Bronchial epithelial cell (primary cell): ENCODE measurements around the gene TMEM52. TPM values are rescaled to one million over a fixed set of nuclear protein-coding genes. Genes with fewer than 3 reads are reported as not detected.

Experiments
- DNase-seq: peaks from one replicate; pipeline ENCODE4 v3.0.0-alpha.2; 2010; ENCODE audit warnings: low read depth
- FAIRE-seq: peaks from 2 replicates; lab custom pipeline; 2011; peaks lifted over from hg19 to GRCh38; lab: Jason Lieb, UNC
- H3K27me3 ChIP-seq: 2 replicates; pipeline ENCODE4 v1.5.1; 2011; ENCODE audit warnings: low read length; ENCODE audit not compliant: control insufficient read depth, insufficient read depth
- H3K36me3 ChIP-seq: 2 replicates; pipeline ENCODE4 v1.5.1; 2011; ENCODE audit warnings: low read length; ENCODE audit not compliant: control insufficient read depth, insufficient read depth
- H3K4me3 ChIP-seq: 2 replicates; pipeline ENCODE4 v1.5.1; 2011; ENCODE audit warnings: mild to moderate bottlenecking, low read depth, low read length, control low read depth
- total RNA-seq: library from RNA; depleted of rRNA; stranded (reverse); fragments of >200 nt; gene quantifications from 2 replicates; pipeline ENCODE4 v1.2.1, GENCODE V29; 2014
- TF ChIP-seq, protein P1 (sequence below): IDR thresholded peaks from 2 replicates; pipeline ENCODE4 v1.5.1; 2011; ENCODE audit warnings: mild to moderate bottlenecking, moderate library complexity, low read length, control low read depth, inconsistent platforms; ENCODE audit not compliant: insufficient read depth, severe bottlenecking

TMEM52 gene
- total RNA-seq, 1 donor from 2014 or later: 1.6 TPM

GRCh38 chr1:1898246-1898933, 20.7 kb downstream of the TMEM52 start:
- Histone ChIP-seq H3K36me3 (no peaks in the 10 kb centered on the region), H3K4me3 (no peak overlapping the region), H3K27me3 (peaks cover 2% of the 10 kb centered on the region)
- peak; percentile 94 for FAIRE-seq
- TF ChIP-seq, protein P1, sequence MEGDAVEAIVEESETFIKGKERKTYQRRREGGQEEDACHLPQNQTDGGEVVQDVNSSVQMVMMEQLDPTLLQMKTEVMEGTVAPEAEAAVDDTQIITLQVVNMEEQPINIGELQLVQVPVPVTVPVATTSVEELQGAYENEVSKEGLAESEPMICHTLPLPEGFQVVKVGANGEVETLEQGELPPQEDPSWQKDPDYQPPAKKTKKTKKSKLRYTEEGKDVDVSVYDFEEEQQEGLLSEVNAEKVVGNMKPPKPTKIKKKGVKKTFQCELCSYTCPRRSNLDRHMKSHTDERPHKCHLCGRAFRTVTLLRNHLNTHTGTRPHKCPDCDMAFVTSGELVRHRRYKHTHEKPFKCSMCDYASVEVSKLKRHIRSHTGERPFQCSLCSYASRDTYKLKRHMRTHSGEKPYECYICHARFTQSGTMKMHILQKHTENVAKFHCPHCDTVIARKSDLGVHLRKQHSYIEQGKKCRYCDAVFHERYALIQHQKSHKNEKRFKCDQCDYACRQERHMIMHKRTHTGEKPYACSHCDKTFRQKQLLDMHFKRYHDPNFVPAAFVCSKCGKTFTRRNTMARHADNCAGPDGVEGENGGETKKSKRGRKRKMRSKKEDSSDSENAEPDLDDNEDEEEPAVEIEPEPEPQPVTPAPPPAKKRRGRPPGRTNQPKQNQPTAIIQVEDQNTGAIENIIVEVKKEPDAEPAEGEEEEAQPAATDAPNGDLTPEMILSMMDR: no peak
- DNase-seq: no peak

- H3K27me3 ChIP-seq: peaks cover 2% of the 10 kb centered on the region
- FAIRE-seq (no peak), DNase-seq (no peak)
- H3K36me3 ChIP-seq: no peaks in the 10 kb centered on the region
- TF ChIP-seq, protein P1: no peak
- no peak overlapping the region for H3K4me3 ChIP-seq
Observed at GRCh38 chr1:1895456-1896336, 23.4 kb downstream of the TMEM52 start.

- DNase-seq: no peak
- Histone ChIP-seq H3K4me3 (no peak overlapping the region), H3K27me3 (peaks cover 2% of the 10 kb centered on the region), H3K36me3 (no peaks in the 10 kb centered on the region)
- TF ChIP-seq, protein P1: no peak
- FAIRE-seq: no peak
Observed at GRCh38 chr1:1895060-1895418, 24.0 kb downstream of the TMEM52 start.

- DNase-seq: no peak
- Histone ChIP-seq H3K36me3 (no peaks in the 10 kb centered on the region), H3K4me3 (no peak overlapping the region), H3K27me3 (peaks cover 2% of the 10 kb centered on the region)
- FAIRE-seq: no peak
- TF ChIP-seq, protein P1: no peak
Observed at GRCh38 chr1:1894354-1895059, 24.6 kb downstream of the TMEM52 start.

DNA sequence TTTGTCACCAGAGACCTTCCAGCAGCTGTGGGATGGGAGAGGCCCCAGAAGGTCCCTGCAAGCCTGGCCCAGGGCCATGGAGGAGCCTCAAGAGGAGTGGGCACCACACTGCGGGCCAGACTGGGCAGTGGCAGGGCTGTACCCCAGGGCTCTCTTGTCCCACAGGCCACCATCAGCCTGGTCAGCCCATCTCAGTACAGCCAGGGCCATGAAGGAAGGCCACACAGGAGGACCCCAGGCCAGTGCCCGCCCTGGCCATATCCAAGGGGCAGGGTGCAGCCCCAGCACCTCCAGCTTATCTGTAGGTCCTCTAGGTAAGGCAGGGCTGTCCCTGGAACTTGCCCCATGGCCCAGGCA, 25.1 kb downstream of the TMEM52 start:
- no peak for FAIRE-seq
- TF ChIP-seq, protein P1: no peak
- H3K4me3 ChIP-seq: no peak overlapping the region
- no peaks in the 10 kb centered on the region for H3K36me3 ChIP-seq
- no peak for DNase-seq
- peaks cover 2% of the 10 kb centered on the region for H3K27me3 ChIP-seq
